ENCODE results near the gene ZMYM5.
A peak's percentile ranks its signal among the peaks of the same experiment; 100 is the strongest.
"Not testable (repeated sequence)": the region's sequence is repeated elsewhere in the genome, so short reads cannot be mapped to it uniquely, and the experiment has no call there.

Gene ZMYM5

DNA sequence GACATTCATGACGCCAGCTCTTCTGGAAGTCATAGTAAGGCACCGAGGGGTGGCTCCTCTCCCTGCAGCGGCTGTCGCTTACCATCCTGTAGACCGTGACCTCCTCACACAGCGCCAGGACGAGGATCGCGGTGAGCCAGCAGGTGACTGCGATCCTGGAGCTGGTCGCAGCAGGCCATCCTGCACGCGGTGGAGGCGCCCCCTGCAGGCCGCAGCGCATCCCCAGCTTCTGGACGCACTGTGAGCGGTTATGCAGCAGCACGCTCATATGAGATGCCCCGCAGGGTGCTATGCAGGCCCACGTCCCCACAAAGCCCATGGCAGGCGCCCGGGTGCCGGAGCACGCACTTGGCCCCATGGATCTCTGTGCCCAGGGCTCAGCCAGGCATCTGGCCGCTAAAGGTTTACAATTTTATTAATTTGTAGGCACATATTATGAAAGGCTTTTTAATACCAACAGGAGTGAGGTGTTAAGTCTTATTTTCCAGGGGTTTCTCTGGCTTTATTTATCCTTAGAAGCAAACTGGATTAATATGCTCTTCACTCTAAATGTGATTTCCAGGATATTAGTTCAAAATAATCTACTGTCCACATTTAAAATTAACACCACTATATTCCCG is 45.1 kb downstream of the ZMYM5 start:
- peak; percentile 15 to 30 for DNase-seq

DNA sequence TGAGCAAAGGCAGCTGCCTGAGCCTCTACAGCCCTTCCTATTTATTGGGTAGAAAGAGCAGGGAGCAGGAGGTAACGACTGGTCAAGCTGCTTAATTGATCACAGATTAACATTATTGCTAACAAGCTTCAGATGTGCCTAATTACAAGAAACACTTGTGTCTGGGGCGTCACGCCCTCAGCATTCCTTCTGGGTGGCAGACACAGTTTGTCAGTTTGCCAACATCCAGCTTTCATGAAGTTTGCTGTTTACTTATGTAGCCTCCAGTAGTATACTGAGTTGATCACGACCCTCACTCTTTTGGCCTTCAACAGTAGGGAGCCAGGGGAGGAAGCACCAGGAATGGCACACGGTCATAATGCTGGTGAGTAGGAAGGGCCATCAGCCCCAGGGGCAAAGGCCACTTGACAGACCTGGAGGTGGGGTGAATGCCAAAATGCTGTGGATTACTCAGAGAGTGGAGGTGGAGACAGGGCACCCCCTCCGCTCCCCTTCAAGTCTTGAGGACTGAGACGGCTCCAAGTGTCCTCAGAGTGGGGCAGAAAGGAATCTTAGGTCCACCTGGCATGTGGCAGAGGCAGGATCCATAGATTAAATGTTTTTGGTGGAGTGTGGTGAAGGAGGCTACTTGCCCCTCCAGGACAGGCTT is 45.8 kb downstream of the ZMYM5 start:
- no peak for DNase-seq

DNA sequence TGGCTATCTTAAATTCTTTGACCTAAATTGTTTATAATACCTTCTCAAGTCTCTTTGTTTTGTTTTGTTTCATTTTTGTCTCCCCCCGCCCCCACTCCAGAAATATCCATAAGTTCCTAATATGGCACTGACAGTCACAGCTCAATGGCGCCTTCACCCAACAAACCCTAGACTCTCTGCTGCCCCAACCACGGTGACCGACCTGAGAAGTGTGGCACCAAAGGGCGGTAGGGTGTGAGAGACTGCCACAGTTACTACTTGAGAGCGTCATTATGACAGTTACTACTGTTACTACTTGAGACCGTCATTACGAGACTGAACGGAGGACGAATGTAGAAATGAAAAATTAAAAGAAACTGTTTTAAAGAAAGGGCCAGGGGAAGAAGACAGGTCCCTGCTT is 46.3 kb downstream of the ZMYM5 start:
- no peak for DNase-seq

DNA sequence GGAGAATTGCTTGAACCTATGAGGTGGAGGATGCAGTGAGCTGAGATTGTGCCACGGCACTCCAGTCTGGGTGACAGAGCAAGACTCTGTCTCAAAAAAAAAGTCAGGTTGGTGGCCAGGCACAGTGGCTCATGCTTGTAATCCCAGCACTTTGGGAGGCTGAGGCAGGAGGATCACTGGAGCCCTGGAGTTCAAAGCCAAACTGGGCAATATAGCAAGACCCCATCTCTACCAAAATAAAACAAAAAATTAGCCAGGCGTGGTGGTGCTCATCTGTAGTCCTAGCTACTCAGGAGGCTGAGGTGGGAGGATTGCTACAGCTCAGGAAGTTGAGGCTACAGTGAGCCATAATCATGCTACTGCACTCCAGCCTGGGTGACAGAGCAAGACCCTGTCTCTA is 47.6 kb downstream of the ZMYM5 start:
- not testable (repeated sequence) for DNase-seq

DNA sequence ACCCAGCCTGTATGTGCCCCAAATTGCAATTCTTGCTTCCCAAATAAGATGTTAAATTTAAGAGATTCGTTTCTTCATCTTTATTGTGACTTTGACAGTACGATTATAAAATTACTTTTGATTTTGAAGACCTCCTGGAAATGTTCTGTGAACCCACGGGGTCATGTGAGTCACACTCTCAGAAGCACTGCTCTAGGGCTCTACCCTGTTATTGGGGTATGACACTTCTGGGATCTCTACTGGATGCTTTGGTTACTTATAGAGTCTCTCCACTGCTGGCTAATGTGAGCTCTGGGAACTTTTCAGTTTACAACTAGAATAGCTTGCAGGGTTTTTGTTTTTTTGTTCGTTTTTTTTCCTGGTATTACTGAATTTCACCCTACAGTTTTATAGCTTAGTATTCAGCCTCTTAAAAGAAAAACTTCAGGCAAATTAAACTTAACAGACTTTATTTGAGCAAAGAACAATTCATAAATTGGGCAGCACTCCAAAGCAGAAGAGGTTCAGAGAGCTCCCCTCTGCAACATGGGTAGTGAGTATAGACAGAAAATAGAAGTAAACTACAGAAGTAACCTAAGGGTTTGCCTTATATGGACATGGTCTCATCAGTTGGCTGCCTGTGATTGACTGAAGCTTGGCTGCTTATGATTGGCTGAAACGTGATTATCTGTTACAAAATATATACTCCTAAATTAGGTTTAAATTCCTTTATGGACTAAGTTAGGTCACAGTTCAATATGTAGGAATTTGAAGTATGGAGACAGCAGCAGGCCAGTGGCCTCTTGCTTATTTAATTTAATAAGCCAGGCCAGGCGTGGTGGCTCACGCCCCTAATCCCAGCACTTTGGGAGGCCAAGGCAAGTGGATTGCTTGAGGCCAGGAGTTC is 52.2 kb downstream of the ZMYM5 start:
- no peak for DNase-seq

DNA sequence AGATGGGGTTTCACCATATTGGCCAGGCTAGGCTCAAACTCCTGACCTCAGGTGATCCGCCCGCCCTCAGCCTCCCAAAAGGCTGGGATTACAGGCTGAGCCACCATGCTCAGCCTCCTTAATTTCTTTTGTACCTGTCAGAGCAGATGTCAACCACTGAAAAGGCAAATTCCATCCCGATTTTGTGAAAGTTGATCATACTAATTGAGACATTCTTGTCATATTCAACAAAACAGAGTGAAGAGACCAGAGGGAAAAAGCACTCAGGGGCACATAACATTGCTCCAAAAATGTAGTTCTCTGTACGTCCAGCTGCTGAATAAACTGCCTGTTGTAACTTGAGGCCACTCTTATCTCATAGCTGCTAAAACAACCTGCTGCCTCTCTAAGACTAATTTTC is 53.3 kb downstream of the ZMYM5 start:
- no peak for DNase-seq

DNA sequence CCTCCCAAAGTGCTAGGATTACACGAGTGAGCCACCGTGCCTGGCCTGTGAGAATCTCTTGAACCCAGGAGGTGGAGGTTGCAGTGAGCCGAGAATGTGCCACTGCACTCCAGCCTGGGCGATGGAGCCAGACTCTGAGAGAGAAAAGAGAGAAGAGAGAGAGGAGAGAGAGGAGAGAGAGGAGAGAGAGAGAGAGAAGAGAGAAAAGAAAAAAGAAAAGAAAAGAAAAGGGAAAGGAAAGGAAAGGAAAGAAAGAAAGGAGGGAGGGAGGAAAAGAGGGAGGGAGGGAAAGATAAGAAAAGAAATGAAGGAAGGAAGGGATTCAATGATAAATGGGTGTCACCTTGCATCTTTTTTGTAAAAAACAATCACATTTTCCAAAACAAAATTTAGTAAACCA is 57.7 kb downstream of the ZMYM5 start:
- DNase-seq: no peak

DNA sequence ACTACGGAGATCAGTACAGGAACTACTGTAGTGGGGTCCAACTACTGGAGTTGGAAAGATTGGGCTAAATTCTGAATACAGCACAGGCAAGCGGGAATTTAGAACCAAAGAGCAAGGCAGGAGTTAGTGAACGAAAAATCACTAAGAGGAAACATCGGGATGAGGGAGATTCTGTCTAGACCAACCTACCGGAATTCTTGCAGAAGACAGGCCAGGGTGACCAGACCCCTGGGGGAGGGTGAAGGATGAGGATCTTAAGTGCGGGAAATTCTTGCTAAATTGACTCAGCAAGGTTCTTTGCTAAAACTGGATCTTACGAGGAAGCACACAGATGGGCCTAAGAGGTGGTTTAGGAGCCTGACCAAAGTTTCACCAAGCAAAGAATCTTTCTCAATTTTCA is 67.5 kb downstream of the ZMYM5 start:
- DNase-seq: no peak

DNA sequence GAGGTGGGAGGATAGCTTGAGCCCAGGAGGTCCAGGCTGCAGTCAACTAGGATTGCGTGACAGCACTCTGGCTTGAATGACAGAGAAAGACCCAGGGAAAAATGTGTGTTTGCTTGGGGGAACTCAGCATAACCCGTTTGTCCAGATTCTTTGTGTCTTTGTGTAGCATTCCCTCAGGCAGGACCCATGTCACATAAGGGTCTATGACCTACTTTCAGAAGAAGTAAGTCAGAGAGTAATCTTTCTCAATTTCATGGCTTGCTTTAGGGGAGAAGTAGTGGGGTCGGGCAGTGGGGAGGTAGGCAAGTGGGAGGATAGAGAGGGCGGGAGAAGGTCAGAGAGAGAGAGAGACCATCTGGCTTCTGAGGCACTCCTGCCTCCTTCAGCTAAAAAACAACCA is 68.8 kb downstream of the ZMYM5 start:
- DNase-seq: no peak

DNA sequence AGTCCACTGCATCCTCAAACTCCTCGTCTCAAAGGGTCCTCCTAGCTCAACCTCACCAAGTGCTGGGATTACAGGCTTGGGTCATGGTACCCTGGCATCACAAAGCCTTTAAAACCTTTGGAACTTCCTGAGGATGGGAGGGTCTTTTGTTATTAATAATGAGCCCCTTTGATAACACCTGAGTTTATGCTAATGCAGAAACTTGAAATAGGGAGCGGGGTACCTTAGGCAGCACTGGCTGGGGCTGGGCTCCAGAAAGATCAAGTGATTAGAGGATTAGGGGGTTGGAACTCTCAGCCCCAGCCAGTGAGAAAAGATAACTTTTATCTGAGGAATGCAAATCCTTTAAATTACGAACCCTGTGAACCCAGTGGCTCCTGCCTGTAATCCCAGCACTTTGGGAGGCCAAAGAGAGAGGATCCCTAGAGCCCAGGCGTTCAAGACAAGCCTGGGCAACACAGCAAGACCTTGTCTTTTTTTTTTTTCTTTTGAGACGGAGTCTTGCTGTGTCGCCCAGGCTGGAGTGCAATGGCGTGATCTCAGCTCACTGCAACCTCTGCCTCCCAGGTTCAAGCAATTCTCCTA is 71.4 kb downstream of the ZMYM5 start:
- DNase-seq: no peak

DNA sequence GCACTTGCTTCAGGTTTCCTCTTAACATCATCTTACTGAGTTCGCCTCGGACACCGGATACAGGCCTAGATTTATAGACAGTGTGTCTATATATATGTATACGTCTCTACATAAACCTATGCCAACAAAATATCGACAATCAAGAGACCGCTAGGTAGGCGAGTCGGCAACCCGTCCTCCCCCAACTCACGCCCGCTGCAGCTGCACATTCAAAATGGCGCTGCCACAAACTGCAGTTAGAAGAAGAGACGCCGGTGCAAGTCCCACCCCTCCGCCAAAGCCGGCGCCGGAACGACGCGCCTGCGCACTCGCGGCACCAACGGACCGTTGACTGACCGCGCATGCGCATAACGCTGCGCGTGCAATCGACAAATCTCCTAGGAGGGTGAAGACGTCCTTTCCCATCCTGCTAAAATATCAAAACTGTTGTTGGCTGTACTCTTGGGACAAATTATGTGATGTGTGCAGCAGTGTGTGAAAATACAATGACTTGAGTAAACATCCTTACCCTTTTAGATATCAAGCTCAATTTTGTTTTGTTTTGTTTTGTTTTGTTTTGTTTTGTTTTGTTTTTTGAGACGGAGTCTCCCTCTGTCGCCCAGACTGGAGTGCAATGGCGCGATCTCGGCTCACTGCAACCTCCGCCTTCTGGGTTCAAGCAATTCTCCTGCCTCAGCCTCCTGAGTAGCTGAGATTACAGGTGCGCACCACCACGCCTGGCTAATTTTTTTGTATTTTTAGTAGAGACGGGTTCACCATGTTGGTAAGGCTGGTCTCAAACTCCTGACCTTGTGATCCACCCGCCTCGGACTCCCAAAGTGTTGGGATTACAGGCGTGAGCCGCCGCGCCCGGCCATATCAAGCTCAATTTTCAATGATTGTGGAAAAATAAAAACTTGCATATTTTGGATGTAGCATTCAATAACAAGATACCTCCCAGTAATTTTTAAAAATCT is 80.4 kb downstream of the ZMYM5 start, which contains the start of gene PSPC1:
TSS of gene PSPC1 (minus strand) at position 219 of the 956 bp plus-strand sequence. CDS start at position 31, 188 bp downstream.
- peak; percentile 96 to 97 for DNase-seq

DNA sequence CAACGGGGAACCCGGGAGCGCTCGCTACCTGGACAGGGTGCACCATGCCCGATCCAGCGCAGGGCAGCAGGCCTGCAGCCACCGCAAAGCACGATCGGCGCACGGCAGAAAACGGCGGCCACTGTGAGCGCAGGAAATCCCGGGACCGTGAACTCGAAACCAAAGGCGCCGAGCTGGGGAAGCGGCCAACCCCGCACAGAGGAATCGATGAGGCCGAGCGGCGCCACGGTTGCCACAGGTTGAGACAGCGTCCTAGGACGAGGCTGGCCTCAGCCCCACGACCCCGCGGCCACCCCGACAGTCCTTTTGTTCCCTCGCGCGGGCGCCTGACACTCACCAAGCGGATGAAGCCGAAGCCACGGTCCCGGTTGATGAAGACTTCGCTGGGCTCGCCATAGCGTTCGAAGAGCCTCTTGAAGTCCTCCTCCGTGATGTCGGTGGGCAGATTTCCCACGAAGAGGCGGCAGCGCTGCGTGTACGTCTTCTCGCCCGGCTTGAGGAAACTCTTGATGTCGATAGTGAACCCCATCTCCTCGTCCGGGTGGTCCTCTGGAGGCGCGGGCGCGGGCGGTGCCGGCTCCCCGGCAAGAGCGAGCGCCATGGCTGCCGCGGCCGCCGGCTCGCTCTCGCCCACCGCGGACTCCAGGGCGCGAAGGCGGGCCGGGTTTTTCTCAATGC is 81.3 kb downstream of the ZMYM5 start:
- peak; percentile 41 to 66 for DNase-seq

DNA sequence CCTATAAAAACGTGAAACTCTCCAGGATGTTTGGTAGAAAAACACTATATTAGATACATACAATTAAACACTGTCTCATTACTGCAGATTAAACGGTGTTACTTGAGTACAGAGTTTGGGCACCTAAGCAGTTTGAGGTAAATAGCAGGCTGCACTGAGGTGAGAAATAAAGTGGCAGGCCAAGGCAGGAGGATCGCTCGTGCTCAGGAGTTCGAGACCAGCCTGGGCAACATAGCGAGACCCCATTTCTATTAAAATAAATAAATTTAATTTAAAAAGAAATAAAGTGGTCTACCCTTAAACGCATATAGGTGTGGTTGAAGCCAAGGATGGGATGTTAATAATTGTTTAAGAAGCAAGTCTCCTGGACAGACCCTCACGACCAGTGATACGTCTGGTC is 81.9 kb downstream of the ZMYM5 start:
- DNase-seq: peak in 1 of 2 donors; percentile 23

DNA sequence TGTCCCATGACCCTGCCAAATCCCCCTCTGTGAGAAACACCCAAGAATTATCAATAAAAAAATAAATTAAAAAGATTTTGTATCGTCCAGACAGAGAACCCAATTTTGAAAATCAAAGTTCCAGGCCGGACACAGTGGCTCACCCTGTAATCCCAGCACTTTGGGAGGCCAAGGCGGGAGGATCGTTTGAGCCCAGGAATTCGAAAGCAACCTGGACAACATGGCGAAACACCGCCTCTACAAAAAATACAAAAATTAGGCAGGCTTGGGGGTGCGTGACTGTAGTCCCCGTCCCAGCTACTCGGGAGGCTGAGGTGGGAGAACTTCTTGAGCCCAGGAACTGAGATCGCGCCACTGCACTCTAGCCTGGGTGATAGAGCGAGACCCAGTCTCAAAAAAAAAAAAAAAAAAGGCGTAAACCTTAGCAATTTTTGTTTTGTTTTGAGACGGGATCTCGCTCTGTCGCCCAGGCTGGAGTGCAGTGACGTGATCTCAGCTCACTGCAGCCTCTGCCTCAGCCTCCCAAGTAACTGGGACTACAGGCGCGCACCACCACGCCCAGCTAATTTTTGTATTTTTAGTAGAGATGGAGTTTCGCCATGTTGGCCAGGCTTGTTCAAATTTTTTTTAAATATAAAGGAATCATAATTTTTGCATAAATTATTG is 82.6 kb downstream of the ZMYM5 start:
- peak in 1 of 2 donors; percentile 45 for DNase-seq

All from CD4-positive, alpha-beta T cell treated with Interferon alpha-2 for 1 hour (primary cell).